ENCODE data around the gene KRTAP4-8. TPM values are rescaled to one million over a fixed set of nuclear protein-coding genes. Genes with fewer than 3 reads are reported as not detected.
"Not testable (repeated sequence)": the region's sequence is repeated elsewhere in the genome, so short reads cannot be mapped to it uniquely, and the experiment has no call there.

KRTAP4-8 gene
- total RNA-seq, 4 donors from 2014 or later = not detected

- H3K4me3 ChIP-seq = no peak overlapping the region
- no peaks in the 10 kb centered on the region for H3K9me3 ChIP-seq
- H3K27ac ChIP-seq = no peak overlapping the region
- 87% methylated on average over 6 of the region's 6 CpGs for WGBS, 2 donors
- H3K36me3 ChIP-seq = no peaks in the 10 kb centered on the region
- no peaks in the 10 kb centered on the region for H3K4me1 ChIP-seq
- no peaks in the 10 kb centered on the region for H3K27me3 ChIP-seq
- TF ChIP-seq POLR2A (IDR thresholded peaks at IDR 0.05) = no peak
- DNase-seq (ENCODE audit: low spot score in 2 of 2) = no peak
These were observed 539 bp upstream of the KRTAP4-8 start for GRCh38 chr17:41098481-41098880.

GRCh38 chr17:41096055-41096454, 1.9 kb downstream of the KRTAP4-8 start:
- H3K4me1 ChIP-seq = no peaks in the 10 kb centered on the region
- TF ChIP-seq POLR2A (IDR thresholded peaks at IDR 0.05) (no peak), CTCF (IDR thresholded peaks at IDR 0.05) (no peak), EP300 (IDR thresholded peaks at IDR 0.05) (no peak)
- no peak for DNase-seq (ENCODE audit: low spot score in 2 of 2)
- no peak overlapping the region for H3K27ac ChIP-seq
- WGBS, 2 donors = 62 to 65% methylated on average over 7 of the region's 7 CpGs
- H3K27me3 ChIP-seq = no peaks in the 10 kb centered on the region
- H3K4me3 ChIP-seq = no peak overlapping the region
- H3K36me3 ChIP-seq = no peaks in the 10 kb centered on the region
- no peaks in the 10 kb centered on the region for H3K9me3 ChIP-seq

GRCh38 chr17:41088760-41089352, 9.1 kb downstream of the KRTAP4-8 start:
- 60 to 78% methylated on average over 4 of the region's 4 CpGs for WGBS, 2 donors
- not testable (repeated sequence) for H3K36me3 ChIP-seq; H3K27me3 ChIP-seq; H3K4me3 ChIP-seq; H3K9me3 ChIP-seq; DNase-seq (ENCODE audit: low spot score in 2 of 2); H3K27ac ChIP-seq; H3K4me1 ChIP-seq

DNA sequence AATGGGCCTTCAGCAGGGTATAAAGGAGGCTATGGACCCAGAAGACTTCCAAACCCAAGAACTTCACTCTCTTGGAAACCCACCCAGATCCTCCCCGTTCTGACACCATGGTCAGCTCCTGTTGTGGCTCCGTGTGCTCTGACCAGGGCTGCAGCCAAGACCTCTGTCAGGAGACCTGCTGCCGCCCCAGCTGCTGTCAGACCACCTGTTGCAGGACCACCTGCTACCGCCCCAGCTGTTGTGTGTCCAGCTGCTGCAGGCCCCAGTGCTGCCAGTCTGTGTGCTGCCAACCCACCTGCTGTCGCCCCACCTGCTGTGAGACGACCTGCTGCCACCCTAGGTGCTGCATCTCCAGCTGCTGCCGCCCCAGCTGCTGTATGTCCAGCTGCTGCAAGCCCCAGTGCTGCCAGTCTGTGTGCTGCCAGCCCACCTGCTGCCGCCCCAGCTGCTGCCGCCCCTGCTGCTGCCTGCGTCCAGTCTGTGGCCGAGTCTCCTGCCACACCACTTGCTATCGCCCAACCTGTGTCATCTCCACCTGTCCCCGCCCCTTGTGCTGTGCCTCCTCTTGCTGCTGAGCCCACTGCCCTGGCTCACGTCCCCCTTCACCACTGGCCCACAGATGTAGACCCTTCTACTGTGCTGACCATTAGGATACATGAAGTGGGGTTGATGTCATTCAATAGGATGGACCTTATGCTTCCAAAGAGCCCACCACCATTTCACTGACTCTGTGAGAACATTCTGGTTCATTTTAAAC, 13.7 kb downstream of the KRTAP4-8 start, which contains the start of gene KRTAP4-7:
Gene KRTAP4-7 (plus strand): TSS at position 51 of the 757 bp plus-strand sequence. CDS start 57 bp downstream, at position 108.
- not testable (repeated sequence) for H3K9me3 ChIP-seq; H3K36me3 ChIP-seq; DNase-seq (ENCODE audit: low spot score in 2 of 2); H3K4me3 ChIP-seq; H3K27ac ChIP-seq; H3K4me1 ChIP-seq; H3K27me3 ChIP-seq
- 70 to 82% methylated on average over 5 to 9 of the region's 14 CpGs for WGBS, 2 donors

- H3K36me3 ChIP-seq; H3K4me3 ChIP-seq; H3K4me1 ChIP-seq; H3K27ac ChIP-seq; H3K27me3 ChIP-seq; DNase-seq (ENCODE audit: low spot score in 2 of 2); H3K9me3 ChIP-seq: not testable (repeated sequence)
- WGBS, 2 donors = 72 to 75% methylated on average over 2 of the region's 2 CpGs
These were observed 14.5 kb downstream of the KRTAP4-8 start for GRCh38 chr17:41083427-41083826.

DNA sequence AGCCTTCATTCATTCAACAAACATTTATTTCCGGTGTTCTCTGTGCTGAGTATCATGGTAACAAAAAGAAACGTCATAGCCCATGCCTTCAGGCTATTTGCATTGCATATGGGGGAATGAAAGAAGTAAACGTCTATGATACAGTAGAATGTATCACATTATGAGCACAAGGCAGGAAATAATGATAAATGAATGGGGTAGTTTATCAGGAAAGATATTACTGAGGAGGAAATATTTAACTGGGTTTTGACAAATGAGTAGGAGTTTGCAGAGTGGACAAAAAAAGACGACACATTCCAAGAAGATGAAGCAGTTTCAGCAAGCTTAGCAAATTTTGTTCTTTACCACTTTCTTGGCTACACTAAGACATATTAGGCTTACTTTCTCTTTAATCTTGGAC, 15.3 kb downstream of the KRTAP4-8 start:
- Histone ChIP-seq H3K27me3 (no peaks in the 10 kb centered on the region), H3K4me1 (no peaks in the 10 kb centered on the region), H3K36me3 (no peaks in the 10 kb centered on the region), H3K9me3 (no peaks in the 10 kb centered on the region), H3K4me3 (no peak overlapping the region), H3K27ac (no peak overlapping the region)
- 47 to 52% methylated on average over 4 of the region's 4 CpGs for WGBS, 2 donors
- TF ChIP-seq POLR2A (IDR thresholded peaks at IDR 0.05) (no peak), EP300 (IDR thresholded peaks at IDR 0.05) (no peak), CTCF (IDR thresholded peaks at IDR 0.05) (no peak)
- DNase-seq (ENCODE audit: low spot score in 2 of 2) = no peak

GRCh38 chr17:41076788-41077187, 21.2 kb downstream of the KRTAP4-8 start:
- no peak overlapping the region for H3K4me3 ChIP-seq
- no peak for DNase-seq (ENCODE audit: low spot score in 2 of 2)
- TF ChIP-seq EP300 (IDR thresholded peaks at IDR 0.05) = no peak
- TF ChIP-seq POLR2A (IDR thresholded peaks at IDR 0.05) = no peak
- TF ChIP-seq CTCF (IDR thresholded peaks at IDR 0.05) = no peak
- no peak overlapping the region for H3K27ac ChIP-seq
- no peaks in the 10 kb centered on the region for H3K4me1 ChIP-seq
- H3K27me3 ChIP-seq = no peaks in the 10 kb centered on the region
- H3K36me3 ChIP-seq = no peaks in the 10 kb centered on the region
- no peaks in the 10 kb centered on the region for H3K9me3 ChIP-seq
